Measurements from ENCODE around the gene CYBB.

Gene CYBB

DNA sequence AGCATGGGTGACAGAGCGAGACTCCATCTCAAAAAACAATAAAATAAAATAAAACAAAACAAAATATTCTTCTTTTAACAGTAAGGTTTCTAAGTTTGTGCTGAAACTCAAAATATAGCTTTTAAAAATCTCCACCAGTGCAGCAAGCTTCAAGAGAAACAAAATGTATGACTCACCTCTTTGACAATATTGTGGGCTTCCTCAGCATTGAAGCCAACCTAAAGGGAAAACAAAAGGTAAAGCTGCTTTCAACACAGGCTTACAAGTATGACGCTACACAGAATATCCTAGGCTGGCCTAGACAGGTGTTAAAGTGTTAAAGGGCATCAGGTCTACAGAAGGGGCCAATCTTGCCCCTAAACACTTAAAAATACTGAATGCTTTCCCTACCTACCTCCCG lies 66.3 kb downstream of the CYBB start:
- DNase-seq, result no peak

- DNase-seq, result no peak
Observed at GRCh38 chrX:37846558-37846933, 66.7 kb downstream of the CYBB start.

DNA sequence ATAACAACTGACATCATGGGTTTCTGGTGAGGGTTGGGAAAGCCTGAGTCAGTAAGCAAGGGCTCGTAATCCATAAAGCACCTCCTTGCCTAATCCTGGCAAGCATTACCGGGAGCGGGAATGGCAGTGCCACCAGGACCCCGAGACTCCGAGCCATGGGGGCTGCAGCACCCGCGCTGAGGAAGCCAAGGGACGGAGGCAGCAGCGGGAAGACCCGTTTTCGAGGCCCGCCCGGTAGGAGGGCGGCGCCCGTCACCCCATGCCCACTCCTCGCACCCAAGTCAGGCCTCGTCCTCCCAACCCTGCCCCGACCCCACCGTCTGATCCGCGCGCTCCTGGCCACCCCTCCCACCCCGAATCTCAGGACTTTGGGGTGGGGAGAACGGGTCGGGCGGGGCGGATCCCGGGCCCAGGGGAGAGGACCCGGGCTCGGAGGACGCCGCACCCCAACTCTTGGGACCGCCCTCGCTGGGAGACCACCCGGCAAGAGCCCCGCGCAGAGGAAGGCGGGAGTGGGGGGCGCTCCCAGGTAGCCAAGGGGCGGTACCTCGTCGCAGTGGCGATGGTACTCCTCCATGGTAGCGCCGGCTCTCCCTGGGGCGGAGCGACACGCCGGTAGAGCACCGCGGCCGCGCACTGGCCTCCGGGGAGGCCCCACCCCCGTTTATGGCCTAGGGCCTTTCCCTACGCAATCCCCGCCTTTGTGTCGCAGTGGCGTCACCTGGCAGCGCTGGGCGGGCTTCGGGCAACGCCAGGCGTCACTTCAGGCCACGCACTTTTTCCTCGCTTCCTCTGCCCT lies 67.3 kb downstream of the CYBB start, which contains the start of gene DYNLT3:
TSS of gene DYNLT3 (minus strand) at position 638 of the 799 bp plus-strand sequence. CDS start at position 577, 61 bp downstream.
- peak; percentile 70 for DNase-seq

- DNase-seq, result no peak
Observed at GRCh38 chrX:37847733-37848197, 67.9 kb downstream of the CYBB start.

DNA sequence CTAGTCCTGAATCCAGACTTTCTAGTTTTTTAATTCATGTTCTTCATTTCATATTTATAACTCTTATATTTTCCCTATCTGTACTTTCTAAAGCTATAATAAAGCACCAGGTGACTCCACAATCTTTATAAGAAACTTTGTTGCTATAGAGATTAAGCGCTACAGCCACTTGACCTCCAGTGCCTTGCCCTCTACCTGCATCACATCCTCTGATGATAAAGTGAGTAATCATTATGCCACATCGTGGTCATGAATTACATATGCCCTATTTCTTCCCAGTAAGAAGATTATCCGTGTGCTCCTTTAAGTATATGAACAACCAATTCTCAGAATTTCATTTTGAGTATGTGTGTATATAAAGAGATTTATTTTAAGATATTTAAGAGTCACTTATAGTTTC lies 74.3 kb downstream of the CYBB start:
- no peak for DNase-seq

- DNase-seq, result no peak
Observed at GRCh38 chrX:37854748-37855147, 74.9 kb downstream of the CYBB start.

DNA sequence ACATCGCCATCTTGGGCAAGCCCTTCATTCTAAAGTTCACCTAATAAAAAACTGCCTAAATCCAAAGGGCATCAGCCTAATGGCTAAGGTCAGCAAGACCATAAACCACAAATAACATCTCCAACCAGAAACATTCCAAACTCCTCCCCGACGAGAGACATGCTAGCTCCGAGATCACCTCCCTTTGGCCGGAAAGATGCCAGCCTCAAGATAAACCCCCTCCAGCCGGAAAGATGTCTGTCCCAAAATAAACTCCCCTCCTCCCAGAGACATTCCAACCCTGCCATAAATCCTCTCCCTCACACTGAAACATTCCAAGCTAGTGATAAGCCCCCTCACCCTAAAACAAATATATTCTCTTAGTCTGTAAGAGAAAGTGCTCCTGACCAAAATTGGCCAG lies 80.9 kb downstream of the CYBB start:
- no peak for DNase-seq

- DNase-seq, result no peak
Observed at GRCh38 chrX:37862851-37863250, 83.0 kb downstream of the CYBB start.
